ENCODE results near the gene LMBRD2. TPM values are rescaled to one million over a fixed set of nuclear protein-coding genes. Genes with fewer than 3 reads are reported as not detected.

LMBRD2 gene
- total and polyA plus RNA-seq, 9 of the 15 experiments (the other 6 are each of a cell fraction or from before 2014, with no cell fraction given), result 2.1 to 24.2 (median 10.6) TPM

- no peak for TF ChIP-seq REST (IDR thresholded peaks at IDR 0.05; ENCODE audit: borderline replicate concordance)
- no peak for TF ChIP-seq REST (CRISPR knock-in tag; IDR thresholded peaks at IDR 0.05; ENCODE audit: low read depth)
- TF ChIP-seq ZEB2 (IDR thresholded peaks at IDR 0.05), result peak; percentile 22
- TF ChIP-seq POLR2A (conservative IDR thresholded peaks at IDR 0.05), result peak; percentile 77
- no peak for TF ChIP-seq ZNF347 (CRISPR knock-in tag; IDR thresholded peaks at IDR 0.05; ENCODE audit: low read depth)
- TF ChIP-seq ARNT (IDR thresholded peaks at IDR 0.05), result peak in 1 of 2 experiments; percentile 52; a peak in 1 of 4 replicates
- TF ChIP-seq PHF8 (IDR thresholded peaks at IDR 0.05; ENCODE audit: borderline replicate concordance, low read length), result peak; percentile 58; the same call in 1 of the 2 replicates
- peak; percentile 82 for TF ChIP-seq PKNOX1 (IDR thresholded peaks at IDR 0.05)
- peak; percentile 58 for TF ChIP-seq NEUROD1 (IDR thresholded peaks at IDR 0.05; ENCODE audit: borderline replicate concordance, low read depth, low read length, partially characterized antibody)
- TF ChIP-seq ZNF639 (CRISPR knock-in tag; conservative IDR thresholded peaks at IDR 0.05 in 1 of 2, IDR thresholded peaks at IDR 0.05 in 1 of 2), result no peak
- no peak for TF ChIP-seq ZNF668 (CRISPR knock-in tag; IDR thresholded peaks at IDR 0.05)
Observed at GRCh38 chr5:36150676-36151433, 832 bp downstream of the LMBRD2 start (continued).
